SK-N-SH treated with all-trans-retinoic acid at 6 μM for 48 hours (cell line): ENCODE results near the gene ADGRV1.

Experiments
- GLIS3 ChIP-seq: fragments of 250-450 bp; sonication (Bioruptor Pico); IDR thresholded peaks from 2 replicates; pipeline ENCODE4 v1.5.0; 2020; ENCODE audit warnings: mild to moderate bottlenecking, moderate library complexity
- PPARA ChIP-seq: fragments of 250-450 bp; sonication (Bioruptor Pico); IDR thresholded peaks from 2 replicates; pipeline ENCODE4 v1.5.0; 2020; ENCODE audit warnings: mild to moderate bottlenecking, borderline replicate concordance
- ZNF565 ChIP-seq: fragments of 450-650 bp; formaldehyde crosslinking; conservative IDR thresholded peaks from 2 replicates; pipeline ENCODE4 v1.5.0; 2020; ENCODE audit warnings: low read depth, mild to moderate bottlenecking, moderate library complexity
- ZNF70 ChIP-seq: fragments of 450-650 bp; formaldehyde crosslinking; IDR thresholded peaks from 2 replicates; pipeline ENCODE4 v1.5.0; 2020; ENCODE audit warnings: mild to moderate bottlenecking, moderate library complexity

- TF ChIP-seq ZNF565 (CRISPR knock-in tag) (no peak), GLIS3 (no peak), ZNF70 (no peak), PPARA (CRISPR knock-in tag) (no peak)
Observed at GRCh38 chr5:91142386-91142785, 583.8 kb downstream of the ADGRV1 start.
